GM18867 (cell line): ENCODE data around the gene KCNAB2.
A peak's percentile ranks its signal among the peaks of the same experiment; 100 is the strongest.
"Not testable (repeated sequence)": the region's sequence is repeated elsewhere in the genome, so short reads cannot be mapped to it uniquely, and the experiment has no call there.

Source experiments
- ATAC-seq: cut with Tn5 transposase; IDR thresholded peaks from one replicate; pipeline ENCODE4 v1.9.1; 2021; ENCODE audit warnings: mild to moderate bottlenecking, moderate library complexity; ENCODE audit not compliant: unreplicated experiment

The KCNAB2 gene

DNA sequence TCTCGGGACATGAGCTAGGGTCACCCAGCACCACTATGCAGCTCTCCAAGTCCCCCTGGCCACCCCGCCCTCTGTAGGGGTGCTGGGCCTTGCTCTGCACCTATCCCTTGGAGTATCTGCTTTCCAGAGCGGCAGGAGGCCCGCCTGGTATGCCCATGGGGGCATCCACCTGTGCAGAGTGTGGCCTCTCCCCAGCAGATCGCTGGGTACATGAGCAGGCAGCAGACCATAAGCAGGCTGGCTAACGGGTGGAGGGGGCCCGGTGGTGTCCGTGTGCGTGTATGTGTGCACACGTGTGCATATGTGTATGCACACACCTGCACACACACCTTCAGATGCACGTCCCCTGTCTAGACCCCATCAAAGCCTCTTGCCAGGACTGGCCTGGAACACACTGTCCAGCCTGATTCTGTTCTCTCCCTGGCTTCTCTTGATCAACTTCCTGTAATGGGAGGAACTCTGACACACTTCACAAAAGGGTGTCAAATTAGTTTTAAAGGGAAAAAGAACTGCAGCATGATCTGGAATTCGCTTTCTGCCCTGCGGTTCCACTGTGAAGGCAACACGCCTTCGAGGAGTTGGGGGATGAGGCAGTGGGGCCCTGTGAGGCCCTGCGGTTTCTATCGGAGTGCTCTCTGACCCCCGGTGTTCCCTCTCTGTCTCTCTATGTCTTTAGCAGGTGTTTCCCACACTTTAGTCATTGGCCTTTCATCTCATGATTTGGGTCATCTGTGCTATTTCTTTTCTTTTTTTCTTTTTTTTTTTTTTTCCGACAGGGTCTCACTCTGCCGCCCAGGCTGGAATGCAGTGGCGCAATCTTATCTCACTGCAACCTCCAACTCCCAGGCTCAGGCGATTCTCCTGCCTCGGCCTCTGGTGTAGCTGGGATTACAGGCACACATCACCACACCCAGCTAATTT, 36.3 kb upstream of the KCNAB2 start:
- no peak for ATAC-seq

DNA sequence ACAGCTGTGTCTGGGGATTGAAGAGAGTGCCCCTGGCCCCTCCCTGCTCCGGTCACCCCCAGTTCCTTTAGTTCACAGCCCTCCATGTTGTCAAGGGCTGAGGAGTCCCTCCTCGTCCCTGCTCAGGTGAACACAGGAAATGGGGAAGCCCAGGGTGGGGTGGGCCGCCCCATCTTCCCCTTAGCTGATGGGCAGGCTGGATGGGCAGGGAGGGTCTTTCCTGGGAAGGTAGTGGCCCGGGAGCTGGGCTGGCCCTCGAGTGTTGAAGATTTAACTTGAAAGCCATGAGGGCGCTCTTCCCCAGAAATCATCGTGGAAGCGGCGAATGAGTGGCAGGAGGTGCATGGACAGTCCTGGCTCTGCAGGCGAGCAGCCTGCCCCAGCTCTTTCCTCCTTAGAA, 35.1 kb upstream of the KCNAB2 start:
- ATAC-seq, result no peak

DNA sequence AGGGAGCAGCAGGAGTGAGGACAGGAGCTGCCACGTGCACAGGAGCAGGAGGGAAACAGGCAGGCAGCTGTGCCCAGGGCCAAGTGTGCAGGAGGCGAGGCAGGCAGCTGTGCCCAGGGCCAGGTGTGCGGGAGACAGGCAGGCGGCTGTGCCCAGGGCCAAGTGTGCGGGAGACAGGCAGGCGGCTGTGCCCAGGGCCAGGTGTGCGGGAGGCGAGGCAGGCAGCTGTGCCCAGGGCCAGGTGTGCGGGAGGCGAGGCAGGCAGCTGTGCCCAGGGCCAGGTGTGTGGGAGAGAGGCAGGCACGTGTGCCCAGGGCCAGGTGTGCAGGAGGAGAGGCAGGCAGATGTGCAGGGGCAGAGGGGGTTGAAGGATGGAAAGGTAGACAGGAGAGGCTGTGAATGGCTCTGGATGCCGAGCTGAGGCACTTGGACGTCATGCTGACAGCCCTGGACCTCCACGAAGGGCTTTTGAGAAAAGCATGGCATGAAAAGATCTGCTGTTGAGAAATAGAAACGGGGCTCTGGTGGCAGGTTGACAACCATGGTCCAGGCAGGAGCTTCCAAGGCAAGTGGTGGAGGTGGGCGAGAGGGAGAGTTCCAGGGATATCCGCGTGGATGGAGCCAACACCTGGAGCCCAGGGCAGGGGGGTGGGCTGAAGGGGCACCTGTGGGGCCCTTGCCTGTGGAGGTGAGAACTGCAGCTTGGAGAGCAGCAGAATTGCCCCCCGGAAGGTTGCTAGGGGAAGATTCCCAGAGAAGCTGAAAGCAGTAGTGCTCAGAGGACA, 34.3 kb upstream of the KCNAB2 start:
- no peak for ATAC-seq

DNA sequence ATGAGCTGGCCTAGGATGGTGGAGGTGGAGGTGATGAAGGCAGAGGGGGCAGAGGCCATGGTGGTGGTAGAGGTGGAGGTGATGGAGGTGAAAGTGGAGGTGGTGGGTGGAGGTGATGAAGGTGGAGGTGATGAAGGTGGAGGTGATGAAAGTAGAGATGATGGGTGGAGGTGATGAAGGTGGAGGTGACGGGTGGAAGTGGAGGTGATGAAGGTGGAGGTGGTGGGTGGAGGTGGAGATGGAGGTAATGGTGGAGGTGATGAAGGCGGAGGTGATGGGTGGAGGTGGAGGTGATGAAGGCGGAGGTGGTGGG, 33.8 kb upstream of the KCNAB2 start:
- no peak for ATAC-seq

DNA sequence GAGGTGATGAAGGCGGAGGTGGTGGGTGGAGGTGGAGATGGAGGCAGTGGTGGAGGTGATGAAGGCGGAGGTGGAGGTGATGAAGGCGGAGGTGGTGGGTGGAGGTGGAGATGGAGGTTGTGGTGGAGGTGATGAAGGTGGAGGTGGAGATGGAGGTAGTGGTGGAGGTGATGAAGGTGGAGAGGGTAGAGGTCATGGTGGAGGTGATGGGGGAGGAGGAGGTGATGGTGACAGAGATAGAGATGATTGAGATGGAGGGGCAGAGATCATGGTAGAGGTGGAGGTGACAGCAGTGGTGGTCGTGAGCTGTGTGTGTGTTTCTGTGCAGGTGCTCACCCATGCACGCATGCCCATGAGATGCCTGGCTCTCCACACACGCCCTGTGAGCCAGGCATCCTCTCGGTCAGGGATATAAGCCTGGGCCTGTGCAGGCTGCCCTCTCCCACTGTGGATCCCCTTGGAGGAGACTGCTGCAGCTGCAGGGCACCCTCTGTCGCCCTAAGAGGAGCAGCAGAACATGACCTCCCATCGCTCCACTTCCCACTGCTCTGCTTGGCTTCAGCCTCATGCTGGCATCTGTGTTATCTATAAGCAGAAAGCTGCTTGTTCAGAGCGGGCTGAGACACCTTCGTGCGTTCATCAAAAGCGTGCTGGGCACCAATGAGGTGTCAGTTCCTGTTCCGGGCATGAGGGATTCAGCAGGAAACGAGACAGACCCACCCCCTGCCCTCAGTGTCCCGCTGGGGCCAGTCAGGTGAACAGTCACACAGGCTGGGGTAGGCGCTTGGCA, 33.0 kb upstream of the KCNAB2 start:
- no peak for ATAC-seq

DNA sequence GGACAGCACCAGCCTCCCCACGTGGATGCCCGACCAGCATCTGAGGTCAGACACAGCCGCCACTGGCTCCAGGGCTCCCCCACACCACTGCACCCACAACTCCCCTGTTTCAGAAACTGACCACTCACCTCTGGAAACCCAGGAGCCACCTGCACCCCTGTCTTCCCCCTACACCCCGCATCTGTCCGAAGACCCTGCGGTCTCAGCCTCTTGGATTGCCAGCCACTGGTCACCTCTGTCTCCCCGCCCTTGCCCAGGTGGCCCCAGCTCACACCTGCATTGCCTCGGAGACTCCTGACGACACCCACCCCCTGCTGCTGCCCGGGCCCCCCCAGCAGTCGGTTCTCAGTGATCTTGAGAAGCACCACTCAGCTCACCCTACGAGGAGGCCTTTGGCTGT, 32.2 kb upstream of the KCNAB2 start:
- no peak for ATAC-seq

DNA sequence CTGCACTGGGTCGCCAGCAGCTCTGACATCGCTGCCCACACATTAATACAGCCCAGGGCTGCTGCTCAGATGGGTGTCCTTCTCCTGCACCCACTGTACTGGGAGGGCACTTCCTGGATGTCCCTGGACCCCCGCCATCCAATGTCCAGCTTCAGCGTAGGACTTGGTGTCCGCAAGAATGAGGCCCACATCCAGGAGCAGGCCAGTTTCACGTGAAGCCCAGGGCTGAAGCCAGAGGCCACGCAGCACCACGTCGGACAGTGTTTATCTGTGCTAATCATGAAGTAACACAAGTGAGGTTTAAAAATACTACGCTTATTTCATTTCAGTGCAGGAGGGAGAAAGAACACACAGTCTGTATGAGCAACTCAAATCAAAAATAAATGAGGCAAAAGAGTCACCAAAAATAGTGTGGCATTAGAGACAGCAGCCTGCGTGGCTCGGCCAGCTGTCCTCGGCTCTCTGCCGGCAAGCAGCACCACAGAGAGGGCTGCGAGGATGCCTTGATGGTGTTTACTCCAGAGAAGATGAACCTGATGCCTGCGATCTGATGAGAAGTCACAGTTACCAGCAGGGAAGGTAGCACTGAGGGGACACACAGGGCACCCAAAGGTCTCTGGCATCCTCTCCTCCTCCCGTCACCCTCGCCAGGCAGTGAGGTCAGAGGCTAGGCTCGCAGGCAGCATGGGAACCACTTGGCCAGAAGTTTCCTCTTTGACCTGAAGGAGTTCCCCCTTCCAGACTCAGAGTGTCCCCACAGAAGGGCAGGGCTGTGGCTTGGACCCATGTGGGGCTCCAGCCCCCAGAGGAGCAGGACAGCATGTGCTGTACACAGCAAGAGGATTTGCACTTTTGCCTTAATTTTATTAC, 31.3 kb upstream of the KCNAB2 start:
- no peak for ATAC-seq

DNA sequence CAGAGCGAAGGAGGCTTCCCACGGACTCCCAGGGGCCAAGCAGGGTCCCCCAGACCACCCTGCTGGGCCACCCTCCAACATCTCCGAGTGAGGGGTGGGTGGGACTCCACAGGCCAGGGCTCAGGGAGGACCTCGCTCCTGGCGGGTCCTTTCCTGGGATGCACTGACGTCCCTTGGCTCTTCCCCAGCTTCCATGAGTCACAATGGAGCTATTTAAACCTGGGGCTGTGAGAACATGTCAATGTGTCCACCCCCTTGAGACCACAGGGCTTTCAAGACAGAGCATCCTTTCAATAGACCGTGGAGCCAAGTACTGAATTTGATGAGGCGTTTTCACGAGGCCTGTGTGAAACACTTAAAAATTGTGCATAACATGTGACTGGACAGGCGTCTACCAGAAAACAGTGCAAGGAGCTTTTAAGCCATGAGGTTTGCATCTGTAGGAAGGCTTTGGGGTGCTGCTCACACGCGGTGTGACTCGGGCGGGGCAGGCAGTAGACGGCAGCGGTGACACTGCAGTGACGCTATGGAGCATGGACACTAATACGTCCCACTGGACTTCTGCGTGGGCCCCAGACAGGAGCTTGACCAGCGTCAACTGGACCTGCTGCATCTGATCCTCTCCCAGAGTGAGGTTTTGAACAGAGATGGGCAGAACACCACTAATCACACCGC, 29.4 kb upstream of the KCNAB2 start:
- no peak for ATAC-seq

DNA sequence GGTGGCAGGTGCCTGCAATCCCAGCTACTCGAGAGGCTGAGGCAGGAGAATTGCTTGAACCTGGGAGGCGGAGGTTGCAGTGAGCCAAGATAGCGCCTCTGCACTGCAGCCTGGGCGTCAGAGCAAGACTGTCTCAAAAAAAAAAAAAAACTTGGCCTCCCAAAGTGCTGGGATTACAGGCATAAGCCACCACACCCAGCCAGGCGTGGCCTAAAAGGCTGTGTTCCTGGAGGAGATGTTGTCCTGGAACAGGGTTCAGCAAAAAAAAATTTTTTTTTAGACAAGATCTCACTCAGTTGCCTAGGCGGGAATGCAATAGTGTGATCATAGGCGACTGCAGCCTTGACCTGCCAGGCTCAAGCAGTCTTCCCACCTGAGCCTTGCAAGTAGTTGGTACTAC, 28.0 kb upstream of the KCNAB2 start:
- ATAC-seq, result not testable (repeated sequence)

DNA sequence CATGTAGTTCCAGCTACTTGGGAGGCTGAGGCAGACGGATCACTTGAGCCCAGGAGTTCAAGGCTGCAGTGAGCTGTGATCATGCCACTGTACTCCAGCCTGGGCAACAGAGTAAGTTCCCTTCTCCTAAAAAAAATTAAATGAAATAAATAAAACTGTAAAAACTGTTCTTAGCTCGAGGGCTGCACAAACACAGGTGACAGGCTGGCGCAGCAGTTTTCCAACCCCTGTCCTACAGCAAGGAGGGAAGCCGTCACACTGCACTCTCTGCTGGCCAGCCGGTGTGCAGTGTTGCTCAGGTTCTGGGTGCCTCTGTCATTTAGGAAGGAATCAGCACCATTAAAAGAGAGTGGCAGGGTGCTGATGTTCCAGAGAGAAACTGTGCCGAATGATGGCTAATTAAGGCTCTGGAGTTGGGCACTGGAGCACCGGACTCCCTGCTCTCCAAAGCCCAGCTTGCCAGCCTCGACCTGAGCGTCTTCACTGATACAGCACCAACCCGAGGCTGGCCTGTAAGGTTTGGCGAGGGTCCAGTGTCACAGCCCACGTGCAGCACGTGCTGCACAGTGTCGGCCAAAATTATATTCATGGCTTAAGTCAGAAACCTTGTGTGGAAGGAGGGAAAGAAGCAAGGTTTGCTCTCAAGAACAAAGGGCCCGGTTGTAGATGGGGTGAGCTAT, 26.4 kb upstream of the KCNAB2 start:
- ATAC-seq, result no peak

DNA sequence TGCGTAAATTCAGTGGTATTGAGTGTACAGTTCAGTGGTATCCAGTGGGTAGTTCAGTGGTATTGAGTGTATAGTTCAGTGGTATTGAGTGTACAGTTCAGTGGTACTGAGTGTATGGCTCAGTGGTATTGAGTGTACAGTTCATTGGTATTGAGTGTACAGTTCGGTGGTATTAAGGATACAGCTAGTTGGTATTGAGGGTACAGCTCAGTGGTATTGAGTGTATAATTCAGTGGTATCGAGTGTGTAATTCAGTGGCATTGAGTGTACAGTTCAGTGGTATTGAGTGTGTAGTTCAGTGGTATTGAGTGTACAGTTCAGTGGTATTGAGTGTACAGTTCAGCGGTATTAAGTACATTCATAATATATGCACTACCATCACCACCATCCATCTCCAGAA, 23.5 kb upstream of the KCNAB2 start:
- ATAC-seq, result no peak

DNA sequence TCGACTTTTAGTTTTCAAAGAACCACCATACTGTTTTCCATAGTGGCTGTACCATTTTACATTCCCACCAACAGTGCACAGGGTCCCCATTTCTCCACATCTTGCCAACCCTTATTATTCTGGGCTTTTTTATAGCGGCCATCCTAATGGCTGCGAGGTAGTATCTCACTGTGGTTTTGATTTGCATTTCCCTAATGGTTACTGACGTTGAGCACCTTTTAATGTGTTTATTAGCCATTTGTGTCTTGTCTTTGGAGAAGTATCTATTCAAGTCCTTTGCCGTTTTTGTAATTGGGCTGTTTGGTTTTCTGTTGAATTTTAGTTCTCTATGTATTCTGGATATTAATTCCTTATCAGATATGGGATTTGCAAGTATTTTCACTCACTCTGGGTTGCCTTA, 22.3 kb upstream of the KCNAB2 start:
- no peak for ATAC-seq

DNA sequence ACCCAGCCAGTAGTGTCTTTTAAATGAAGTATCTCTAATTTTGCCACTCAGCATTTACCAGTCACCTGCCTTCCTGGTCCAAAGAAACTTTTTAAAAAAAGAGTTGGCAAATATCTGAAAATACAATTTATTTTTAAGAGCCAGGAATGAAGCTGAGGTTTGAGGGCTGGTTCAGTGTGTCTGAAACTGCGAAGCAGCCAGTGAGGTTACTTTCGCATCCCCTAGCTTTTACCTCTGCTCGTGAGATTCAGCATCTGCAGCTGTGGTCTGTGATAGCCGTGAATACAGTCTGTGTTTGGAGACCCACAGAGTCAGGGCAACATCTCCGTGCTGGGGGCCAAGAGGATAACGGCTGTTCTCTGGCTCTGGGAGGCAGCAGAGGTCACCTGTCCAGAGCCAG, 21.3 kb upstream of the KCNAB2 start:
- ATAC-seq, result no peak

DNA sequence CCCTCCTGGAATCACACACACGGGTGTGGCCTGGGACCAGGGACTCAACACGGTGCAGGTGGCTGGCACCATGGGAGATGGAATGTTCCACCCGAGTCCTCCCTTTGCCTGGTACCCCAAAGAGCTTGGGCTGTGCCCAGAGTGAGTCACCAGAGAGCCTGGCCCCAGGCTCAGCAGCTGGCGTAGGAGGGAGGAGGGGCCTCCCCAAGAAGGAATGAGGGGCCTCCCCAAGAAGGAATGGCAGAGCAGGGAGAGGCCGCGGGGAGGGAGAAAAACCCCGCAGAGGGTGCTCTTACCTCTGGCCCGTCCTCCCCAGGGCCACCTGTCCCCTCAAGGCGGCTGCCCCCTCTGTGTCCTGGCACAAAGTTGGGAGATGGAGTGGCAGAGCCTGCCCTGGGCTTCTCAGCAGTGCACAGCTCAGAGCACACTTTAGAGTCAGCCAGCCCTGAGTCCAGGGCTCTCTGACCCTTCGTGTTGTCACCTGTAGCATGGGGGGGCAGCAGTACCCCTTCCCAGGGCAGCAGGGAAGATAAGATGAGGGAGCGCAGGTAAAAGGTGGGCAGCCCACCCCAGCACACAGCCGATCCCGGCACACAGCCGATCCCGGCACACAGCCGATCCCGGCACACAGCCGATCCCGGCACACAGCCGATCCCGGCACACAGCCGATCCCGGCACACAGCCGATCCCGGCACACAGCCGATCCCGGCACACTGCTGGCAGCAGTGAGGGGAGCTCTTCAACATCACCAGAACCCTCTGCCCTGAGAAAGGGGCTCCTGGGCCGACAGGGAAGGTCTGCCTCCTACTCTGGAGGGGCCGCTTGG, 20.2 kb upstream of the KCNAB2 start:
- no peak for ATAC-seq

DNA sequence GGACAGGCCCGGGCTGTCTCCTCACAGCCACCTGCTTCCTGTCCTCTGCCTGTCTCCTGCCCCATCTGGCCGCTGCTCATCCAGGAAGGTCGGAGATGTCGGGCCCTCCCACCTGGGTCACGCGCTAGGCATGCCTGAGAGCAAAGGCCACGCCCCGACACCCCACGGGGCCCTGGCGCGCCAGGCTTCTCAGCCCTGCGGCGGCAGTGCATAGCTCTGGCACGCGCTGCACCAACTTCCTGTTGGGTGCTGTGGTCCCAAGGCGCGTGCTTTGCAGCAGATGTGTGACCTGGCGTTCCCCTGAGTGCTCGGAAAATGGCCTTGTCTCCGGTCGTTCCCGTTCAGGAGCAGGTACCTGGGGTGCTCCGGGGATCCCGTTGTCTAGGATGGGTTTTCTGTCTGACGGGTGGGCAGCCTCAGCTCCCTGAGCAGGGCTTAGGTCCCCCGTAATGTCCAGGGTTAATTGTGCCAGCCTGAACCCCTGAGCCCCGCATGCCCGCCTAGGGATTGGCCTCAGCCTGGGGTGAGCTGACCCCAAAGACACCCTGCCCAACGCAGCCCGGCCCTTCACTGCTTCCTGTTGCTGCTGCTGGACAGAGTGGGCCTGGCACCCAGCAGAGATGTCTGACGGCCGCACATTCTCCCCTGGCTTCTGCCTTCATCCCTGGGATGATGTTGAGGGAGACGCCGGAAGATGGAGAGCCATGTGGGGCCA, 19.4 kb upstream of the KCNAB2 start:
- ATAC-seq, result peak; percentile 91

DNA sequence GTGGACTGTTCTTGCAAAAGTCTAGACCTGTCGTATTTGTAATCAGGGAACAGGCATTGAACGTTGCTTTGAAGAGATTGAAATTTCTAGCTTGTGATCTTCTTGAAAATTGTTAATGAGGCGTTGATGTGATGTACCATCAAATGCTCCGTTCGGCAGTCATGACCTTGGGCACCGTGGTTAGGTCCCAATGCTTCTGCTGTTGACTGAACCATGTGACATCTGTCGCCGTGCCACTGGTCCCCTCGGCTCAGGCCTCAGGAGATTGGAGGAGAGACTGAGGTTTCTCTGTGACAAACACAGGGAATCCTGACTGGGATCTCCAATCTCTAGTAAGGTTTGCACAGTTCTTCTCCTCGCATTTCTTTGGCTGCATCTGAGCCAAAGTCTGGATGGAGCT, 18.1 kb upstream of the KCNAB2 start:
- ATAC-seq, result no peak

DNA sequence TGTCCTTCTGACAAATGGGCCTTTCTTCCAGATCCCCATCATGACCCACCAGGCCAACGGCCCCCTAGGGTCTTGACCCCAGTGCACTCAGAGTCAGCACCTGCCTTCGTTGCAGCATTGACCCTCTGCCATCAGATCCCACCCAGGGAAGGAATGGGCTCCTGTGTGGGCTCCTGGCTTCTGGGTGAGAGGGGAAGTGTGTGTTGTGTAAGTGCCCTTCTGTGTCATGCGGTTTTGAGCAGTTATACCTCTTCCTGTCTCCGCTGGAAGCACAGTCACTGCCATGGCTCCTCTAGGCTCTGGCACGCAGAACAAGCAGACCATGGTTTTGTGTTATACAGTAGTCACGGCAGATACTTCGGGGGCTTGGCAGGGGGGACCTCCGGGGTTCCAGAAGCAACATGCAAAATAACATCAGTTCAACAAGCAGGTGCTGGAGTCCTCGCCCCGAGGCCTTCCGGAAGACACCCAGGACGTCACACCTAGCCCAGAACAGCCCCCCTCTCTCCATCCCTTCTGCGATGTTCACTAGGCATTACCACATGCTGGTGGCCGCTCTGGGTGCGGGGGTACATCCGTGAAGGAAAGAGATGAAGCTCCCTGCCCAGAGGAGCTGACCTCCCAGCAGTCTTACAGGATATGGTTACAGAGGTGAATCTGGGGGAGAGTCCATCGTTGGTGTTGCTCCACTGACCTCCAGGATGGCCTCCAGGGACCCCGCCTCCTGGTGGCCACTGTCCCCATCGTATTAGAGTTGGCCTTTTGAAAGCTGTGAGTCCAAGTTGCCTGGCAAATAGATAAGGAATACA, 17.4 kb upstream of the KCNAB2 start:
- no peak for ATAC-seq
